ENCODE results near the gene TRMT1.

TRMT1 gene

GRCh38 chr19:13101590-13102415, 14.7 kb downstream of the TRMT1 start:
- no peak for DNase-seq

- DNase-seq, result no peak
Measured at GRCh38 chr19:13100841-13101589, 15.5 kb downstream of the TRMT1 start.

- peak; percentile 35 for DNase-seq
Measured at GRCh38 chr19:13100031-13100588, 16.4 kb downstream of the TRMT1 start.

GRCh38 chr19:13099073-13099999, 17.2 kb downstream of the TRMT1 start:
- DNase-seq, result peak; percentile 66

GRCh38 chr19:13098277-13099072, 18.1 kb downstream of the TRMT1 start:
- DNase-seq, result no peak

- DNase-seq, result no peak
Measured at GRCh38 chr19:13097463-13098258, 18.9 kb downstream of the TRMT1 start.

- no peak for DNase-seq
Measured at GRCh38 chr19:13097033-13097462, 19.5 kb downstream of the TRMT1 start.

GRCh38 chr19:13095934-13096927, 20.3 kb downstream of the TRMT1 start:
- no peak for DNase-seq

GRCh38 chr19:13095393-13095784, 21.2 kb downstream of the TRMT1 start:
- no peak for DNase-seq

GRCh38 chr19:13094771-13095392, 21.7 kb downstream of the TRMT1 start:
- DNase-seq, result no peak

GRCh38 chr19:13094106-13094504, 22.4 kb downstream of the TRMT1 start:
- no peak for DNase-seq

GRCh38 chr19:13093407-13094105, 23.0 kb downstream of the TRMT1 start:
- DNase-seq, result peak; percentile 72

GRCh38 chr19:13092606-13093235, 23.8 kb downstream of the TRMT1 start:
- DNase-seq, result no peak

- DNase-seq, result no peak
Measured at GRCh38 chr19:13092158-13092543, 24.4 kb downstream of the TRMT1 start.

- DNase-seq, result no peak
Measured at GRCh38 chr19:13091400-13092157, 25.0 kb downstream of the TRMT1 start.

- no peak for DNase-seq
Measured at GRCh38 chr19:13090511-13091231, 25.9 kb downstream of the TRMT1 start.

Measured in activated CD4-positive, alpha-beta T cell treated with anti-CD3 and anti-CD28 coated beads for 1 hour (primary cell).